Stomach (tissue), 4 donors: Measurements from ENCODE around the gene UTP3.

Experiments used
- CTCF ChIP-seq, 7 experiments: fragments of 450-650 bp in 4 of 7; fragments of 200-600 bp in 3 of 7; sonication (generic) in 3 of 7; IDR thresholded peaks; one replicate each; pipeline ENCODE4 v1.5.1; 2016 to 2019; ENCODE audit warnings: antibody characterized with exemption in 7 of 7, control low read depth in 2 of 7, mild to moderate bottlenecking in 1 of 7
- POLR2A ChIP-seq, 4 donors: fragments of 450-650 bp; IDR thresholded peaks; one replicate each; pipeline ENCODE4 v1.6.1; 2016; ENCODE audit warnings: antibody characterized with exemption in 4 of 4, control low read depth in 2 of 4, mild to moderate bottlenecking in 1 of 4, moderate library complexity in 1 of 4

- TF ChIP-seq POLR2A (IDR thresholded peaks at IDR 0.05) = no peak
- TF ChIP-seq CTCF (IDR thresholded peaks at IDR 0.05) = no peak
These were observed 14.1 kb upstream of the UTP3 start for GRCh38 chr4:70674191-70674590.
